Measurements from ENCODE around the gene TMEM151B. TPM values are rescaled to one million over a fixed set of nuclear protein-coding genes. Genes with fewer than 3 reads are reported as not detected.

The TMEM151B gene
- polyA plus RNA-seq, 2 of the 4 experiments (the other 2 are of a cell fraction): 0.01 TPM; not detected in 1

DNA sequence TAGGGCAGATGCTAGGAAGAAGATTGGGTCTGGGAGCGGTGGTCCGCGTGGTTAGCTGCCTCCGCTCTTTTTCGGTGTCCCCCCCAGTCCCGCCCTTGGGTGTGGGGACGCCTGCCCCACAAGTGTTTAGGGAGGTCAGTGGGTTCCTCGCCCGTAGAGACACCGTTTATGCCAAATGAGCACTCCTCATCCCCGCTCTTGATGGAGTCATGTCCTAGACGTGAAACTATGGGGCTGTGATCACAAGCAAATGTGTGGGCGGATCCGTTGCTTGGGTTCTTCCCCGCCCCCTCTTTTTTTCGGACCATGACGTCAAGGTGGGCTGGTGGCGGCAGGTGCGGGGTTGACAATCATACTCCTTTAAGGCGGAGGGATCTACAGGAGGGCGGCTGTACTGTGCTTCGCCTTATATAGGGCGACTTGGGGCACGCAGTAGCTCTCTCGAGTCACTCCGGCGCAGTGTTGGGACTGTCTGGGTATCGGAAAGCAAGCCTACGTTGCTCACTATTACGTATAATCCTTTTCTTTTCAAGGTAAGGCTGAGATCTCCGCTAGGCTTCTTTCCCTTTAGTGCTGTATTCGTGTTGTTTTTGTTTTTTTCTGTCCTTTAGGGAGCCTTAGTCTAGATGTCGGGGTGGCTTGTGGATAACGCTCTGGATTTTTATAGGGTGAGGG, 23.4 kb upstream of the TMEM151B start, which contains the start of gene HSP90AB1 (continued):
- TF ChIP-seq, protein P1, sequence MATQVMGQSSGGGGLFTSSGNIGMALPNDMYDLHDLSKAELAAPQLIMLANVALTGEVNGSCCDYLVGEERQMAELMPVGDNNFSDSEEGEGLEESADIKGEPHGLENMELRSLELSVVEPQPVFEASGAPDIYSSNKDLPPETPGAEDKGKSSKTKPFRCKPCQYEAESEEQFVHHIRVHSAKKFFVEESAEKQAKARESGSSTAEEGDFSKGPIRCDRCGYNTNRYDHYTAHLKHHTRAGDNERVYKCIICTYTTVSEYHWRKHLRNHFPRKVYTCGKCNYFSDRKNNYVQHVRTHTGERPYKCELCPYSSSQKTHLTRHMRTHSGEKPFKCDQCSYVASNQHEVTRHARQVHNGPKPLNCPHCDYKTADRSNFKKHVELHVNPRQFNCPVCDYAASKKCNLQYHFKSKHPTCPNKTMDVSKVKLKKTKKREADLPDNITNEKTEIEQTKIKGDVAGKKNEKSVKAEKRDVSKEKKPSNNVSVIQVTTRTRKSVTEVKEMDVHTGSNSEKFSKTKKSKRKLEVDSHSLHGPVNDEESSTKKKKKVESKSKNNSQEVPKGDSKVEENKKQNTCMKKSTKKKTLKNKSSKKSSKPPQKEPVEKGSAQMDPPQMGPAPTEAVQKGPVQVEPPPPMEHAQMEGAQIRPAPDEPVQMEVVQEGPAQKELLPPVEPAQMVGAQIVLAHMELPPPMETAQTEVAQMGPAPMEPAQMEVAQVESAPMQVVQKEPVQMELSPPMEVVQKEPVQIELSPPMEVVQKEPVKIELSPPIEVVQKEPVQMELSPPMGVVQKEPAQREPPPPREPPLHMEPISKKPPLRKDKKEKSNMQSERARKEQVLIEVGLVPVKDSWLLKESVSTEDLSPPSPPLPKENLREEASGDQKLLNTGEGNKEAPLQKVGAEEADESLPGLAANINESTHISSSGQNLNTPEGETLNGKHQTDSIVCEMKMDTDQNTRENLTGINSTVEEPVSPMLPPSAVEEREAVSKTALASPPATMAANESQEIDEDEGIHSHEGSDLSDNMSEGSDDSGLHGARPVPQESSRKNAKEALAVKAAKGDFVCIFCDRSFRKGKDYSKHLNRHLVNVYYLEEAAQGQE (IDR thresholded peaks at IDR 0.05): peak; percentile 7; the same call in 1 of the 2 replicates
- TF ChIP-seq HOXA7 (CRISPR knock-in tag; IDR thresholded peaks at IDR 0.05) (peak; percentile 43; the same call in 1 of the 2 replicates), MAZ (IDR thresholded peaks at IDR 0.05; ENCODE audit: borderline replicate concordance, low read depth, low read length) (no peak), FOSL2 (IDR thresholded peaks at IDR 0.05) (no peak), FOSL2 (CRISPR knock-in tag; IDR thresholded peaks at IDR 0.05) (0 out of 2 replicates have a peak, but pooled peaks have one; percentile 11), RARB (CRISPR knock-in tag; IDR thresholded peaks at IDR 0.05) (no peak)
- TF ChIP-seq, protein P2, sequence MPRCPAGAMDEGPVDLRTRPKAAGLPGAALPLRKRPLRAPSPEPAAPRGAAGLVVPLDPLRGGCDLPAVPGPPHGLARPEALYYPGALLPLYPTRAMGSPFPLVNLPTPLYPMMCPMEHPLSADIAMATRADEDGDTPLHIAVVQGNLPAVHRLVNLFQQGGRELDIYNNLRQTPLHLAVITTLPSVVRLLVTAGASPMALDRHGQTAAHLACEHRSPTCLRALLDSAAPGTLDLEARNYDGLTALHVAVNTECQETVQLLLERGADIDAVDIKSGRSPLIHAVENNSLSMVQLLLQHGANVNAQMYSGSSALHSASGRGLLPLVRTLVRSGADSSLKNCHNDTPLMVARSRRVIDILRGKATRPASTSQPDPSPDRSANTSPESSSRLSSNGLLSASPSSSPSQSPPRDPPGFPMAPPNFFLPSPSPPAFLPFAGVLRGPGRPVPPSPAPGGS (IDR thresholded peaks at IDR 0.05): peak; percentile 98
- TF ChIP-seq, protein P3, sequence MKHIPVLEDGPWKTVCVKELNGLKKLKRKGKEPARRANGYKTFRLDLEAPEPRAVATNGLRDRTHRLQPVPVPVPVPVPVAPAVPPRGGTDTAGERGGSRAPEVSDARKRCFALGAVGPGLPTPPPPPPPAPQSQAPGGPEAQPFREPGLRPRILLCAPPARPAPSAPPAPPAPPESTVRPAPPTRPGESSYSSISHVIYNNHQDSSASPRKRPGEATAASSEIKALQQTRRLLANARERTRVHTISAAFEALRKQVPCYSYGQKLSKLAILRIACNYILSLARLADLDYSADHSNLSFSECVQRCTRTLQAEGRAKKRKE (CRISPR knock-in tag; IDR thresholded peaks at IDR 0.05; ENCODE audit: low read depth): no peak

DNA sequence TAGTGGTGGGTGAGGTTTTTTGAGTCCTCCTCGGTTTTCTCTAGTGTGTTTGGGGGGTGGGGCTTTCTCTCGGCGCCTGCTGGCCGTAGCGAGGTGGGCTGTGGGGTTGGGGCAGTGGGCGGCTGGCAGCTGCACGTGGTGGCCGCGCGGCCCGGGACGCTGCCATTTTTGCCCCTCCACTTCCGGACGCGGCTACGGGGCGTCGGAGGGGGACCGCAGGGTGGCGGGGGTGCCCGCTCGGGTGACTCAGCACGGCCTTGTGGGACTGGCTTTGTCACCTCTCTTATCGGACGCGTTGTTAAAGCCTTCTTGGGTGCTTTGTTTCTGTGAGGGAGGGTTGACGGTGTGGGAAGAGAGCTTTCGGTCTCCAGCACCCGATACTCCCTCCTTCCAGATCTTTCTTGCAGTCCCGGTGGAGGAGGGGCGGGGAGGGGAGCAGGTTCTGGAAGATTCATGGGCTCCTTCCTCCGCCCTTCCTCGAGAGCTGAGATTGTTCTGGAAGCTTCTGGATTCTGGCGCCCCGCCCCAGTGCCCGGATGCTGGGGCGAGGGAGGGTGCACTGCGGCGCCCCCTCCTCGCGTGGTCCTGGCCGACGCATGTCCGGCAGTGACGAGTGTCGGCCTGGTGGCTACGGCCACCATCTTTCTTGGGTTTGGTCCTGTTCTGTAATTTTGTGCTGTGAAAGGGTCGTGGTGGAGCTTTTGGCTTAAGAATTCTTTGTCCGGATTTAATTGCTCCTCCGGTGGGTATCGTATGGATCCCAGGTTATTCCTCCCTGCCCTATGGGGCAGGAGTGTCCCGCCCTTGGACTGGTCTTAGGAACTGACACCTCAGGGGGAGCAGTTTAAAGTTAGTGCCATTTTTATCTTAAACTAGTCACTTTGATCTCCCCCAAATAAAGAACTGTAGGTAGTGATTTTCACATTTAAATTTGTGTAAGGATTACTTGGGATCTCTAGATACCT, 22.6 kb upstream of the TMEM151B start:
- POLR2A ChIA-PET: interaction anchor here (0.9 to 3.2 kb wide), 10 partner anchors 8 to 139 kb away, joined by 3 to 38 read pairs (median 12); partner anchors contain the start of genes CDC5L, SLC29A1 and SLC35B2
- 0% methylated on average over 21 of the region's 52 CpGs for WGBS (ENCODE audit: missing lambda C conversion rate)
- Histone ChIP-seq H3K27ac (peak overlapping the region; percentile 95 to 99), H3K4me1 (peaks cover 43% of the 10 kb centered on the region), H3K4me3 (peak overlapping the region; percentile 90), H3K4me2 (peak overlapping the region; percentile 99), H3K9me3 (no peaks in the 10 kb centered on the region)
- CTCF ChIA-PET: interaction anchor here (0.8 to 7.8 kb wide), 6 partner anchors 9 to 90 kb away, joined by 3 to 56 read pairs (median 14); partner anchors contain the start of gene SLC35B2
- FAIRE-seq (no peak), DNase-seq (ENCODE audit: low read depth in 1 of 2, low spot score in 1 of 2) (peak in 1 of 2 experiments; percentile 63), ATAC-seq (peak; percentile 26 to 55; a peak in 4 of 6 replicates)
- TF ChIP-seq, protein P4, sequence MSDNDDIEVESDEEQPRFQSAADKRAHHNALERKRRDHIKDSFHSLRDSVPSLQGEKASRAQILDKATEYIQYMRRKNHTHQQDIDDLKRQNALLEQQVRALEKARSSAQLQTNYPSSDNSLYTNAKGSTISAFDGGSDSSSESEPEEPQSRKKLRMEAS (IDR thresholded peaks at IDR 0.05): peak; percentile 86
- TF ChIP-seq RARB (CRISPR knock-in tag; IDR thresholded peaks at IDR 0.05) (peak; percentile 56; the same call in 1 of the 2 replicates), TP53 (CRISPR knock-in tag; IDR thresholded peaks at IDR 0.05) (peak; percentile 82; the same call in 1 of the 2 replicates), FOSL2 (IDR thresholded peaks at IDR 0.05) (no peak), FOSL2 (CRISPR knock-in tag; IDR thresholded peaks at IDR 0.05) (peak; percentile 44; the same call in 1 of the 2 replicates), NFE2L2 (conservative IDR thresholded peaks at IDR 0.05; ENCODE audit: low read length) (no peak), MAFK (IDR thresholded peaks at IDR 0.05; ENCODE audit: partially characterized antibody) (no peak), MYC (IDR thresholded peaks at IDR 0.05; ENCODE audit: borderline replicate concordance, low read length) (peak; percentile 79; the same call in 1 of the 2 replicates), POLR2A (IDR thresholded peaks at IDR 0.05; ENCODE audit: low read length) (peak; percentile 8), PHF8 (IDR thresholded peaks at IDR 0.05; ENCODE audit: borderline replicate concordance, low read depth) (peak; percentile 22; the same call in 1 of the 2 replicates), SREBF2 (IDR thresholded peaks at IDR 0.05) (no peak), CBX2 (IDR thresholded peaks at IDR 0.05; ENCODE audit: borderline replicate concordance, low read depth) (no peak), JUN (IDR thresholded peaks at IDR 0.05) (peak in 1 of 2 experiments; percentile 54; a peak in 3 of 5 replicates)
- TF ChIP-seq, protein P5, sequence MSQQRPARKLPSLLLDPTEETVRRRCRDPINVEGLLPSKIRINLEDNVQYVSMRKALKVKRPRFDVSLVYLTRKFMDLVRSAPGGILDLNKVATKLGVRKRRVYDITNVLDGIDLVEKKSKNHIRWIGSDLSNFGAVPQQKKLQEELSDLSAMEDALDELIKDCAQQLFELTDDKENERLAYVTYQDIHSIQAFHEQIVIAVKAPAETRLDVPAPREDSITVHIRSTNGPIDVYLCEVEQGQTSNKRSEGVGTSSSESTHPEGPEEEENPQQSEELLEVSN (IDR thresholded peaks at IDR 0.05; ENCODE audit: borderline replicate concordance, low read depth): peak; percentile 39; the same call in 1 of the 2 replicates
- TF ChIP-seq, protein P6, sequence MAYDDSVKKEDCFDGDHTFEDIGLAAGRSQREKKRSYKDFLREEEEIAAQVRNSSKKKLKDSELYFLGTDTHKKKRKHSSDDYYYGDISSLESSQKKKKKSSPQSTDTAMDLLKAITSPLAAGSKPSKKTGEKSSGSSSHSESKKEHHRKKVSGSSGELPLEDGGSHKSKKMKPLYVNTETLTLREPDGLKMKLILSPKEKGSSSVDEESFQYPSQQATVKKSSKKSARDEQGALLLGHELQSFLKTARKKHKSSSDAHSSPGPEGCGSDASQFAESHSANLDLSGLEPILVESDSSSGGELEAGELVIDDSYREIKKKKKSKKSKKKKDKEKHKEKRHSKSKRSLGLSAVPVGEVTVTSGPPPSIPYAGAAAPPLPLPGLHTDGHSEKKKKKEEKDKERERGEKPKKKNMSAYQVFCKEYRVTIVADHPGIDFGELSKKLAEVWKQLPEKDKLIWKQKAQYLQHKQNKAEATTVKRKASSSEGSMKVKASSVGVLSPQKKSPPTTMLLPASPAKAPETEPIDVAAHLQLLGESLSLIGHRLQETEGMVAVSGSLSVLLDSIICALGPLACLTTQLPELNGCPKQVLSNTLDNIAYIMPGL (CRISPR knock-in tag; IDR thresholded peaks at IDR 0.05; ENCODE audit: borderline replicate concordance): 0 out of 2 replicates have a peak, but pooled peaks have one; percentile 27
